Measurements from ENCODE around the gene ITGB1BP1.

The ITGB1BP1 gene

GRCh38 chr2:9377461-9378097 lies 45.7 kb downstream of the ITGB1BP1 start:
- no peak for DNase-seq

- DNase-seq = no peak
These were observed 47.4 kb downstream of the ITGB1BP1 start for GRCh38 chr2:9375857-9376428.

- no peak for DNase-seq
These were observed 49.1 kb downstream of the ITGB1BP1 start for GRCh38 chr2:9374071-9374730.

- no peak for DNase-seq
These were observed 49.9 kb downstream of the ITGB1BP1 start for GRCh38 chr2:9373476-9373875.

- no peak for DNase-seq
These were observed 50.3 kb downstream of the ITGB1BP1 start for GRCh38 chr2:9373047-9373446.

- DNase-seq = no peak
These were observed 52.6 kb downstream of the ITGB1BP1 start for GRCh38 chr2:9370746-9371145.

- DNase-seq = no peak
These were observed 57.3 kb downstream of the ITGB1BP1 start for GRCh38 chr2:9366026-9366425.

GRCh38 chr2:9365498-9366019 lies 57.8 kb downstream of the ITGB1BP1 start:
- no peak for DNase-seq

- DNase-seq = no peak
These were observed 58.4 kb downstream of the ITGB1BP1 start for GRCh38 chr2:9364791-9365497.

- DNase-seq = no peak
These were observed 59.0 kb downstream of the ITGB1BP1 start for GRCh38 chr2:9364373-9364772.

GRCh38 chr2:9360701-9361100 lies 62.6 kb downstream of the ITGB1BP1 start:
- DNase-seq = no peak

- DNase-seq = no peak
These were observed 63.2 kb downstream of the ITGB1BP1 start for GRCh38 chr2:9360110-9360509.

- DNase-seq = no peak
These were observed 63.9 kb downstream of the ITGB1BP1 start for GRCh38 chr2:9359463-9359862.

GRCh38 chr2:9358846-9359245 lies 64.5 kb downstream of the ITGB1BP1 start:
- no peak for DNase-seq

GRCh38 chr2:9356261-9356660 lies 67.1 kb downstream of the ITGB1BP1 start:
- DNase-seq = no peak

GRCh38 chr2:9355716-9356115 lies 67.6 kb downstream of the ITGB1BP1 start:
- DNase-seq = no peak

- no peak for DNase-seq
These were observed 68.1 kb downstream of the ITGB1BP1 start for GRCh38 chr2:9355270-9355669.

GRCh38 chr2:9354318-9354717 lies 69.0 kb downstream of the ITGB1BP1 start:
- no peak for DNase-seq

All from MV-4-11 (cell line).